Measurements from ENCODE around the gene GNAQ. TPM values are rescaled to one million over a fixed set of nuclear protein-coding genes. Genes with fewer than 3 reads are reported as not detected.

Gene GNAQ
- total and polyA plus RNA-seq, 2 of the 4 experiments (the other 2 are of a cell fraction), result 23.1 to 50.7 TPM

- Histone ChIP-seq H3K79me1 (ENCODE audit: low read depth in 1 of 2, low read length in 2 of 2) (peaks cover 9 to 46% of the 10 kb centered on the region in 2 experiments; a peak in 3 of 4 replicates), H3K18ac (ENCODE audit: low read depth, low read length) (no peak overlapping the region), H3K4me1 (ENCODE audit: control insufficient read depth, insufficient read depth, low read length) (peaks cover 6% of the 10 kb centered on the region), H4K8ac (ENCODE audit: low read depth in 2 of 2, low read length in 2 of 2) (no peak overlapping the region), H2AK9ac (replicated peaks; ENCODE audit: low read depth, low read length, poor library complexity) (no peak overlapping the region), H3K36me3 (ENCODE audit: control insufficient read depth, insufficient read depth, low read length) (no peaks in the 10 kb centered on the region), H3K56ac (ENCODE audit: extremely low read depth, insufficient read depth, low read length) (no peak overlapping the region), H2AK5ac (ENCODE audit: low read depth, low read length) (no peak overlapping the region), H4K20me1 (ENCODE audit: insufficient read depth, low read length) (0 out of 2 replicates have a peak, but pooled peaks cover 3% of the 10 kb centered on the region), H3K9me3 (ENCODE audit: control insufficient read depth, insufficient read depth, low read length) (no peaks in the 10 kb centered on the region), H3K27ac (ENCODE audit: insufficient read depth, low read length) (no peak overlapping the region), H3K27me3 (ENCODE audit: control insufficient read depth, insufficient read depth, low read length) (no peaks in the 10 kb centered on the region), H2BK5ac (ENCODE audit: low read depth, low read length, poor library complexity, severe bottlenecking) (no peak overlapping the region), H3K4ac (ENCODE audit: low read depth, low read length) (no peak overlapping the region), H2AFZ (replicated peaks; ENCODE audit: low read length, poor library complexity) (no peak overlapping the region), H3K4me3 (ENCODE audit: insufficient read depth, low read depth, low read length) (no peak overlapping the region), H2BK120ac (ENCODE audit: low read depth, low read length) (no peak overlapping the region), H4K91ac (ENCODE audit: insufficient read depth, low read depth, low read length) (no peak overlapping the region), H2BK20ac (ENCODE audit: low read depth, low read length) (no peak overlapping the region), H4K5ac (ENCODE audit: low read depth, low read length) (no peak overlapping the region), H3K9ac (ENCODE audit: low read depth, low read length) (no peak overlapping the region), H3K14ac (replicated peaks; ENCODE audit: low read depth, low read length) (no peak overlapping the region), H3K9me1 (ENCODE audit: insufficient read depth, low read length) (peaks cover 10% of the 10 kb centered on the region), H2BK15ac (ENCODE audit: low read depth, low read length) (no peak overlapping the region), H3K23ac (ENCODE audit: low read depth, low read length) (no peak overlapping the region; the same call in 1 of the 2 replicates), H3K4me2 (ENCODE audit: low read depth, low read length) (no peak overlapping the region)
- in situ Hi-C loops (cut with MboI; ENCODE audit: low sequenced_read_pairs) (no loop called here), intact Hi-C loops (cut with micrococcal nuclease) (no loop called here), dilution Hi-C loops (cut with HindIII; ENCODE audit: low sequenced_read_pairs, unreplicated experiment) (no loop called here)
- ATAC-seq (ENCODE audit: low read depth) (no peak), DNase-seq (no peak)
- TF ChIP-seq ELK1 (IDR thresholded peaks at IDR 0.05; ENCODE audit: borderline replicate concordance, low read depth, low read length) (no peak), MAZ (IDR thresholded peaks at IDR 0.05; ENCODE audit: borderline replicate concordance, low read depth, low read length) (no peak), BHLHE40 (IDR thresholded peaks at IDR 0.05; ENCODE audit: low read depth, low read length) (no peak), NFE2L2 (IDR thresholded peaks at IDR 0.05; ENCODE audit: low read depth, low read length) (no peak), USF2 (IDR thresholded peaks at IDR 0.05; ENCODE audit: low read depth, low read length) (no peak), RAD21 (IDR thresholded peaks at IDR 0.05; ENCODE audit: low read length) (no peak), SMC3 (IDR thresholded peaks at IDR 0.05; ENCODE audit: low read depth, low read length) (no peak), RFX5 (IDR thresholded peaks at IDR 0.05; ENCODE audit: low read depth, low read length) (no peak), MXI1 (IDR thresholded peaks at IDR 0.05; ENCODE audit: borderline replicate concordance, low read depth, low read length) (no peak), RCOR1 (IDR thresholded peaks at IDR 0.05; ENCODE audit: insufficient replicate concordance, low read length) (no peak), CEBPB (IDR thresholded peaks at IDR 0.05; ENCODE audit: low read depth, low read length) (no peak), CHD1 (IDR thresholded peaks at IDR 0.05; ENCODE audit: low read depth, low read length) (no peak), FOS (IDR thresholded peaks at IDR 0.05; ENCODE audit: low read depth, low read length) (no peak), POLR2A (IDR thresholded peaks at IDR 0.05; ENCODE audit: low read depth, low read length) (no peak), MAFK (IDR thresholded peaks at IDR 0.05; ENCODE audit: low read depth, low read length) (no peak), CTCF (conservative IDR thresholded peaks at IDR 0.05; ENCODE audit: low read depth, low read length) (no peak)
- 80% methylated on average over 1 of the region's 4 CpGs; no CpG with 5 or more reads in 1 of the 2 experiments for WGBS, 2 experiments (ENCODE audit: extremely low coverage in 2 of 2, insufficient read length in 1 of 2)
- CTCF ChIA-PET, result no interaction called here
- BruUV-seq (replicated peaks), result no TSS peak
- POLR2A ChIA-PET (ENCODE audit: unreplicated experiment), result no interaction called here
These were observed 149.3 kb downstream of the GNAQ start for GRCh38 chr9:77882294-77882693.

All from IMR-90 (cell line).